ENCODE results near the gene ZNF701.
"Not testable (repeated sequence)": the region's sequence is repeated elsewhere in the genome, so short reads cannot be mapped to it uniquely, and the experiment has no call there.

ZNF701 gene

DNA sequence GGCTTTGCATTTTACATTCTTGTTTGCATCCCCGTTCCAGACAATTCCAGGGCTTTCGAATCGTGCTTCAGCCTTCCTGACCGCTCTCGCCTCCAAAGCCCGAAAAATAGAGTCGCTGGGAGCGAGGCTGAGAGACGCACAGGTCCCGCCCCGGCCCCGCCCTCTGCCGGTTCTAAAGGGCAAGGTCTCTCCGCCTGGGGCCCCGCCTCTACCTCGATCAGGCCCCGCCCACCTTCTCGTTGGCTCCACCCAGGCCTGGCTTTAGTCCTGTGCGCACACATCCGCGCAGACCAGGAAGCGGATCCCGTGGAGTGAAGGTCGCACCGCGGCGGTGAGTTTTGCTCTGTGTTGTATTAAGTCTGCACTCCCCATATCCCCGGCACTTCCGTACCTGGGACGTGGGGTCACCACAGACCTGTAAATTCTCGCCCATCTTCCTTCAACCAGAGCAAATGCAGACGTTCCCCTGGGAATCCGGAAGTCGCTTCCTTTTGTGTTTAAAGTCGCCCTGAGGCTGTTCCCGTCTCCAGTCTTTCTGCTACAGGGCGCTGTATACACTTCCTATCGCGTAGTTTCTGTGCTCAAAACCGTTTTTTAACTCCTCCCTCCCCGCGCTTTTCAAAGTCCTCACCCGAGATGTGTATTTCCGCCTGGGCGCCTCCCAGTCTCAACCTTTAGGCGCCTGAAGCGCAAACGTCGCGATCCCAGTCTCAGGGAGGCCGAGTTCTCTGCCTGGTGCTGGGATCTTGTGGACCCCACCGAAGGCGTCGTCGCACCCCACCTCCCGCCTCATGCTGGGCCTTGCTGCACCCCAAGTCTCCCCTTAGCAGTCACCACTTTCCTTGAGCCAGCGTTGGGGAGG, at the start of gene ZNF701:
Gene ZNF701 (plus strand): TSS at position 288 of the 862 bp plus-strand sequence. CDS start 3,861 bp downstream, outside the sequence.
- 0 out of 2 replicates have a peak, but pooled peaks cover 4% of the 10 kb centered on the region for H3K36me3 ChIP-seq (ENCODE audit: insufficient read depth, low read length)
- H3K9me3 ChIP-seq (ENCODE audit: control insufficient read depth, insufficient read depth, low read length): no peaks in the 10 kb centered on the region
- peak within 1 kb of the TSS; percentile 91 for H3K9ac ChIP-seq (ENCODE audit: low read depth, low read length)
- peaks cover 7% of the 10 kb centered on the region; the same call in 1 of the 2 replicates for H3K4me1 ChIP-seq (ENCODE audit: insufficient read depth, low read length)

DNA sequence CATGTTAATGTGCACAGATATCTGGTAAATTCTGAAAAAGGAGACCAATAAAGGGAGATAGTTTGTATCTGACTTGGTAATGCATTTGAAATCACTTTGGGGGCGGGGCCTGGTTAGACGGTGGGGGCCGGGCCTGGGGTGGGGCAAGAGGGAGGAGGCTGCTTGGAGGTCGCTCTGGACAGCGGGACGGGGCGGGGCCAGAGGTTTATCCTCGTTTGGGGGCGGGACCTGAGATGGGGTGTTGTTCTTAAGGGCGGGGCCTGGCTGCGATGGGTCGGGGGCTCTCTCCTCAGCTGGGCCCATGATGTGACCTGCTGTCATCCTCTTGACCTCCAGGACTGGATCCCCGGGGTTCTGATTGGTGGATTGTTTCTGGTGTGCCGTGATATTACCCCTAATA, 47.5 kb upstream of the ZNF701 start:
- Histone ChIP-seq H3K36me3 (ENCODE audit: insufficient read depth, low read length) (no peaks in the 10 kb centered on the region), H3K9me3 (ENCODE audit: control insufficient read depth, insufficient read depth, low read length) (no peaks in the 10 kb centered on the region), H3K4me1 (ENCODE audit: insufficient read depth, low read length) (peaks cover 18% of the 10 kb centered on the region), H3K9ac (ENCODE audit: low read depth, low read length) (no peak overlapping the region)

DNA sequence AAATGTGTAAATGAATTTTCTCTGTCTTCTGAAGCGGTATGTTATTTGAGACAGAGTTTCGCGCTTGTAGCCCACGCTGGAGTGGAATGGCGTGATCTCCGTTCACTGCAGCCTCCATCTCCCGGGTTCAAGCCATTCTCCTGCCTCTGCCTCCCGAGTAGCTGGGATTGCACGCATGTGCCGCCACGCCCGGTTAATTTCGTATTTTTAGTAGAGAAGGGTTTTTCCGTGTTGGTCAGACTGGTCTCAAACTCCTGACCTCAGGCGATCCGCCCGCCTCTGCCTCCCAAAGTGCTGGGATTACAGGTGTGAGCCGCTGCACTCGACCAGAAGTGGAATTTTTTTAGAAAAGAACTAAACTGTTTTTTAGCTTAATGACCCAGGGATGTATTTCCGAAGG, 46.0 kb upstream of the ZNF701 start:
- H3K4me1 ChIP-seq (ENCODE audit: insufficient read depth, low read length): peaks cover 12% of the 10 kb centered on the region
- H3K9me3 ChIP-seq (ENCODE audit: control insufficient read depth, insufficient read depth, low read length): no peaks in the 10 kb centered on the region
- H3K36me3 ChIP-seq (ENCODE audit: insufficient read depth, low read length): no peaks in the 10 kb centered on the region
- no peak overlapping the region for H3K9ac ChIP-seq (ENCODE audit: low read depth, low read length)

DNA sequence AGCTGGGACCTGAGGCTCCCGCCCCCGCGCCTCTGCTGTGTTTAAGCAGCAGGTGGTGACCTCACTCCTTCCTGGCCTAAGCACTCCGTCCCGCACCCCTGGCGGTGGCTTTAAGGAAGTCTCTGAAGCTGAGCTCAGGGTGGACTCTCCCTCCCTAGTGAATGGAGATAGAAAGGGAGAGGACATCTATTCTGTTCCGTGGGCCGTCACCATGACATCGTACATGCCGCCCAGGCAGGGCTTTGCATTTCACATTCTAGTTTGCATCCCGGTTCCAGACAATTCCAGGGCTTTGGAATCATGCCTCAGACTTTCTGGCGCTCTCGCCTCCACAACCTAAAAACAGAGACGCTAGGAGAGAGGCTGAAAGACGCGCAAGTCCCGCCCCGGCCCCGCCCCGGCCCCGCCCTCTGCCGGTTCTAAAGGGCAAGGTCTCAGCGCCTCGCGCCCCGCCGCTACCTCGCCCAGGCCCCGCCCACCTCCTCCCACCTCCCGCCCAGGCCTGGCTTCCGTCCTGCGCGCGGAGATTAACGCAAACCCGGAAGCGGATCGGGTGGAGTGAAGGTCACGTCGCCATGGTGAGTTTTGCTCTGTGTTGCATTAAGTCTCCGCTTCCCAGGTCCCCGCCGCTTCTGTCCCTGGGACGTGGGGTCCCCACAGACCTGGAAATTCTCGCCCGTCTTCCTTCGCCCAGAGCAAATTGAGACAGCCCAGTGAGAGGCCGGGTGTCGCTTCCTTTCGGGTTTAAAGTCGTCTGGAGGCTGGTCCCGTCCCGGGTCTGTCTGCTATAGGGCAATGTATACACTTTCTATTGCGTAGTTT, 42.7 kb upstream of the ZNF701 start, which contains the start of gene ZNF808:
Gene ZNF808 (plus strand): TSS at position 535 of the 822 bp plus-strand sequence. CDS start 15,617 bp downstream, outside the sequence.
- H3K36me3 ChIP-seq (ENCODE audit: insufficient read depth, low read length): no peaks in the 10 kb centered on the region

DNA sequence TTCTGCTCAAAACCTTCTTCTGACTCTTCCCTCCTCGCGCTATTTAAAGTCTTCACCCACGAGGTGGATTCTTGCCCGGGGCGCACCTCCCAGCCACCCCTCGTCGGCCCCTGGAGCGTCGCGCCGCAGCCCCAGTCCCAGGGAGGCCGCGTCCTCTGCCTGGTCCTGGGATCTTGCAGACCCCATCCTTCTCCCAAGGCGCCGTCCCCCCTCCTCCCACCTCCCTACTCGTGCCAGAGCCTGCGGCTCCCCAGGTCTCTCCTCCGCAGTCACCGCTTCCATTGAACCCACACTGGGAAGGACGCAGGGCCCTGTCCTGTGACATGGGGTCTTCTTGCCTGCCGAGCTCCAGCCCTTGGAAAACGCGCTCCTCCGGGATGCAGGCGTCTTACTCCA, 42.1 kb upstream of the ZNF701 start:
- H3K4me1 ChIP-seq (ENCODE audit: insufficient read depth, low read length): no peaks in the 10 kb centered on the region
- no peaks in the 10 kb centered on the region for H3K9me3 ChIP-seq (ENCODE audit: control insufficient read depth, insufficient read depth, low read length)
- H3K36me3 ChIP-seq (ENCODE audit: insufficient read depth, low read length): no peaks in the 10 kb centered on the region
- peak overlapping the region; percentile 94 for H3K9ac ChIP-seq (ENCODE audit: low read depth, low read length)

More for the DNA sequence above, 42.7 kb upstream of the ZNF701 start, which contains the start of gene ZNF808:
- peak within 1 kb of the TSS; percentile 94 for H3K9ac ChIP-seq (ENCODE audit: low read depth, low read length)
- no peaks in the 10 kb centered on the region for H3K4me1 ChIP-seq (ENCODE audit: insufficient read depth, low read length)
- no peaks in the 10 kb centered on the region for H3K9me3 ChIP-seq (ENCODE audit: control insufficient read depth, insufficient read depth, low read length)

DNA sequence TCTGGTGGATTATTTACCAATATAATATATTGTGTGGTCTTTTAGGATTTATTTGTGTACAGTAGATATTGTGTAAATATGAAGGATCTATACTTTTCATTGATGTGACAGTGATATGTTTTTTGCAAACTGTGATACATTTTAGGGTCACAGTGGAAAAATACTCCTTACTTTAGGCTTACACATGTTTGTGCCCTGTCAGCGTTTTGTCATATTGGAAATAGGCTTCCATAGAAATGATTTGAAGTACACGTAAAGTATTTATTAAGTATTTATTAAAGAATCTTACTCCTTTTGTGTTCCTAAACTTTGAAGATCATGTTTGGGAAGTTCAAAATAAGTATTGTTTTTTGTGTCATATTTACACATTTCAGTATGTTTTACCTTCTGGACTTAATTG, 37.6 kb upstream of the ZNF701 start:
- Histone ChIP-seq H3K9me3 (ENCODE audit: control insufficient read depth, insufficient read depth, low read length) (no peaks in the 10 kb centered on the region), H3K4me1 (ENCODE audit: insufficient read depth, low read length) (no peaks in the 10 kb centered on the region), H3K9ac (ENCODE audit: low read depth, low read length) (no peak overlapping the region), H3K36me3 (ENCODE audit: insufficient read depth, low read length) (no peaks in the 10 kb centered on the region)

DNA sequence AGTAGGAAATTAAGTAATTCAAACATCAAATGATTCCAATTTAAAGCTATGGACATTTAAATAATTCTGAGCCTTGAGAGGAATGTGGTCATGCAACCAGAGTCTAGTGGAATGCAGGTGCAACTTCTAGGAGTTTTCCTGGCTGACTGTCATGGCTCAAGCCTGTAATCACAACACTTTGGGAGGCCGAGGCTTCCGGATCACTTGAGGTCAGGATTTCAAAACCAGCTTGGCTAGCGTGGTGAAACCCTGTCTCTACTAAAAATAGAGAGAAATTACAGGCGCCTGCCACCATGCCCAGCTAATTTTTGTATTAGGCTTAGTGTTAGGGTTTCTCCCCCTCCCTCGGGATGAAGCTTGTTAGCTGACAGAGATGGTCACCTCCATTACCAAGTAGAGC, 36.2 kb upstream of the ZNF701 start:
- no peaks in the 10 kb centered on the region for H3K4me1 ChIP-seq (ENCODE audit: insufficient read depth, low read length)
- H3K36me3 ChIP-seq (ENCODE audit: insufficient read depth, low read length): no peaks in the 10 kb centered on the region
- no peaks in the 10 kb centered on the region for H3K9me3 ChIP-seq (ENCODE audit: control insufficient read depth, insufficient read depth, low read length)
- no peak overlapping the region for H3K9ac ChIP-seq (ENCODE audit: low read depth, low read length)

DNA sequence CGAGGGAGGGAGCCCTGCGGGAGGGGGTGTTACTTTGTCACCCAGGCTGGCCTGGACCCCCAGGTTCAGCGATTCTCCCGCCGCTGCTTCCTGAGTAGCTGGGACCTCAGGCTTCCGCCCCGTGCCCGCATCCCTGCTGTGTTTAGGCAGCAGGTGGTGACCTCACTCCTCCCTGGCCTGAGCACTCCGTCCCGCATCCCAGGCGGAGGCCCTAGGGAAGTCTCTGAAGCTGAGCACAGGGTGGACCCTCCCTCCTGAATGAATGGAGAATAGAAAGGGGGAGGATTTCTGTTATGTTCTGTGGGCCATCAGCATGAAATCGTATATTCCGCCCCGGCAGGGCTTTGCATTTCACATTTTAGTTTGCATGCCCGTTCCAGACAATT, 34.7 kb upstream of the ZNF701 start:
- peak overlapping the region; percentile 88; the same call in 1 of the 2 replicates for H3K9ac ChIP-seq (ENCODE audit: low read depth, low read length)
- H3K36me3 ChIP-seq (ENCODE audit: insufficient read depth, low read length); H3K4me1 ChIP-seq (ENCODE audit: insufficient read depth, low read length); H3K9me3 ChIP-seq (ENCODE audit: control insufficient read depth, insufficient read depth, low read length): not testable (repeated sequence)

DNA sequence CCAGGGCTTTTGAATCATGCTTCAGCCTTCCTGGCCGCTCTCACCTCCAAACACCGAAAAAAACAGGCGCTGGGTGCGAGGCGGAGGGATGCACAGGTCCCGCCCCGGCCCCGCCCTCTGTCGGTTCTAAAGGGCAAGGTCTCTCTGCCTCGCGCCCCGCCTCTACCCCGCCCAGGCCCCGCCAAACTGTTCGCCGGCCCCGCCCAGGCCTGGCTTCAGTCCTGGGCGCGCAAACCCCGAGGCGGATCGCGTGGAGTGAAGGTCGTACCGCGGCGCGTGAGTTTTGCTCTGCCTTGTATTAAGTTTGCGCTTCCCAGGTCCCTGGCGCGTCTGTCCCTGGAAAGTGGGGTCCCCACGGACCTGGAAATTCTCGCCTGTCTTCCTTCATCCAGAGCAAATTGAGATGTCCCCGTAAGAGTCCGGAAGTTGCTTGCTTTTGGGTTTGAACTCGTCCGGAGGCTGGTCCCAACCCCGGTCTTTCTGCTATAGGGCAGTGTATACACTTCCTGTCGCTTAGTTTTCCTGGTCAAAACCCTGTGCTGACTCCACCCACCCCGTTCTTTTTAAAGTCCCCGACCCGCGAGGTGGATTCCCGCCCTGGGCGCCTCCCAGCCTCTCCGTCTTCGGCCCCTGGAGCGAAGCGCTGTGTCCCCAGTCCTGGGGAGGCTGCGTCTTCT, 34.2 kb upstream of the ZNF701 start:
- Histone ChIP-seq H3K9me3 (ENCODE audit: control insufficient read depth, insufficient read depth, low read length) (no peaks in the 10 kb centered on the region), H3K9ac (ENCODE audit: low read depth, low read length) (peak overlapping the region; percentile 88), H3K36me3 (ENCODE audit: insufficient read depth, low read length) (no peaks in the 10 kb centered on the region), H3K4me1 (ENCODE audit: insufficient read depth, low read length) (no peaks in the 10 kb centered on the region)

DNA sequence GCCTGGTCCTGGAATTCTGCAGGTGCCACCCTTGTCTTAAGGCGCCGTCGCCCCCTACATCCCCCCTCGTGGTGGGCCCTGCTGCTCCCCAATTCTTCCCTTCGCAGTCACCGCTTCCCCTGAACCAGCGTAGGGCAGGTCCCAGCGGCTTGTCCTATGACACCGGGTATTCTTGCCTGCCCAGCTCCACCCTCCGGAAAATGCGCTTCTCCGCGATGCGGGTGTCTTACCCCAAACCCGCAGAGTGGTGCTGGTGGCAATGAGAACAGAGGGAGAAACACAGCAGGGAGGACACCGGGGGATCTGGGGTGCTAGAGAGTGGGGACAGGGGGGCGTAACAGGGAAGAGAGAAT, 33.7 kb upstream of the ZNF701 start:
- Histone ChIP-seq H3K36me3 (ENCODE audit: insufficient read depth, low read length) (no peaks in the 10 kb centered on the region), H3K9ac (ENCODE audit: low read depth, low read length) (peak overlapping the region; percentile 88), H3K4me1 (ENCODE audit: insufficient read depth, low read length) (no peaks in the 10 kb centered on the region), H3K9me3 (ENCODE audit: control insufficient read depth, insufficient read depth, low read length) (no peaks in the 10 kb centered on the region)

DNA sequence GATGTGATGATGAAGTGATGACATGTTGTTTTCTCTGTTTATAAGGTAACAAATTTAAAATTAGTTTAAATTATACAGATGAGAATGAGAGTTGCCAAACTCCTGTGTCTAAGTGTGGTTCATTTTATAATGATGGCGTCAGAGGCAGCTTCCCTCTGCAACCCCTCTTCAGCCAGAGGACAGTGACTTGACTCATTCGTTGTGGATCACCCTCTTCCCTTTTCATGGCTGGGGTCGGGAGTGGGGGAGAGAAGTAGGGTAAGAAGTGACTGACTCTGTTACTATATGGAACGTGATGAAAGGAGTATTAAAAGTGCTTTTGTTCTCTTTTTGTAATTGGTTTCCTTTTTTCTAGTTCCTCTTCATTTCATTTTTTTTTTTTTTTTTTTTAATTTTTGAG, 31.3 kb upstream of the ZNF701 start:
- H3K9me3 ChIP-seq (ENCODE audit: control insufficient read depth, insufficient read depth, low read length); H3K4me1 ChIP-seq (ENCODE audit: insufficient read depth, low read length); H3K9ac ChIP-seq (ENCODE audit: low read depth, low read length); H3K36me3 ChIP-seq (ENCODE audit: insufficient read depth, low read length): not testable (repeated sequence)

DNA sequence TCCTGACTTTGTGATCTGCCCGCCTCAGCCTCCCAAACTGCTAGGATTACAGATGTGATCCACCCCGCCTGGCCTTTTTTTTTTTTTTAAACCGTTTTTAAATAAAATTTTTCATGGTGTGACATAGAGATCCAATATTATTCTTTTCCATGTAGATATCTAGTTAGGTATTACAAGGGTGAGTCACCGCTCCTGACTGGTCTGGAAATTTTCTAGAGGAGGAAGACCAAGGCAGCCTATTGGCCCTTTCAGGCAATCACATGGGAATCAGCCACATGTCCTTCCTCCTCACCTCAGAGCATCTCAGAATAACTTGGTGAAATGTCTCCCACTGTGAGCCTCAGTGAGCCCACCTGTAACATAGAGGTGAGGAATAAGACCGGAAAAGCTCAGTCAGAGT, 28.9 kb upstream of the ZNF701 start:
- H3K9me3 ChIP-seq (ENCODE audit: control insufficient read depth, insufficient read depth, low read length); H3K9ac ChIP-seq (ENCODE audit: low read depth, low read length); H3K36me3 ChIP-seq (ENCODE audit: insufficient read depth, low read length); H3K4me1 ChIP-seq (ENCODE audit: insufficient read depth, low read length): not testable (repeated sequence)

DNA sequence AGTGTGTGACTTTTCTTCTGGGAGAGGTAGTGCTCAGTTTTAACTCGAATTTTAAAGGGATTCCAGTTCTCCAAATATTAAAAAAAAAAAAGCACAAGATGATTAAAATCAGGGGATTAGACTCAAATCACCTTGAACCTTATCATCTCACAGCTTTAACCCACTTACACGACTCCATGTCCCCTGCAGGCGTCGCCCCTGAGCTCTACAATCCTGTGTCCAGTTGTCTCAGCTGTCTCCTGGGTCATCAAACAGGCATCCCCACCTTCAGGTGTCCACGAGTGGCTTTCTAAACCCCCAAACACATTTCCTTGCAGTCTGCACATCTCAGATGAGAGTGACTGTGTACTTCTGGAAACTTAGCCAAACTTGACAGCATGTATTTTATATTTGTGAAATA, 28.5 kb upstream of the ZNF701 start:
- Histone ChIP-seq H3K4me1 (ENCODE audit: insufficient read depth, low read length) (no peaks in the 10 kb centered on the region), H3K9me3 (ENCODE audit: control insufficient read depth, insufficient read depth, low read length) (no peaks in the 10 kb centered on the region), H3K36me3 (ENCODE audit: insufficient read depth, low read length) (peaks cover 4% of the 10 kb centered on the region), H3K9ac (ENCODE audit: low read depth, low read length) (no peak overlapping the region)

DNA sequence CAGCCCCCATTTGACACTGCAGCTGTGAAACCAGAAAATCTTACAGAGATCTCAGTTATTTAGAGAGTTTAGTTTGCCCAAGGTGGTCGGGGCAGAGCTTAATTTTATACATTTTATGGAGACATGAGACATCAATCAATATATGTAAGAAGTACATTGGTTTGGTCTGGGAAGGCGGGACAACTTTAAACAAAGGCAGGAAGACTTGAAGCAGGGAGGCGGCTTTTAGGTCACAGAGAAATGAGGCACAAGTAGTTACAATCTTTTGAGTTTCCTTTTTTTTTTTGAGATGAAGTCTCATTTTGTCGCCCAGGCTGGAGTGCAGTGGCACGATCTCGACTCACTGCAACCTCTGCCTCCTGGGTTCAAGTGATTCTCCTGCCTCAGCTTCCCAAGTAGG, 27.5 kb upstream of the ZNF701 start:
- H3K36me3 ChIP-seq (ENCODE audit: insufficient read depth, low read length); H3K9ac ChIP-seq (ENCODE audit: low read depth, low read length); H3K4me1 ChIP-seq (ENCODE audit: insufficient read depth, low read length); H3K9me3 ChIP-seq (ENCODE audit: control insufficient read depth, insufficient read depth, low read length): not testable (repeated sequence)
